Left forelimb (tissue), 1 donor: ENCODE measurements around the gene PARP3.
"Not testable (repeated sequence)": the region's sequence is repeated elsewhere in the genome, so short reads cannot be mapped to it uniquely, and the experiment has no call there.

Experiments used
- DNase-seq: peaks from one replicate; pipeline ENCODE4 v3.0.0-alpha.2; 2018; ENCODE audit warnings: low spot score

Gene PARP3

GRCh38 chr3:51985063-51985462 lies 42.9 kb downstream of the PARP3 start:
- no peak for DNase-seq

GRCh38 chr3:51986010-51986947 lies 44.1 kb downstream of the PARP3 start:
- no peak for DNase-seq

GRCh38 chr3:51987568-51987967 lies 45.4 kb downstream of the PARP3 start:
- DNase-seq = no peak

GRCh38 chr3:51988286-51989146 lies 46.4 kb downstream of the PARP3 start:
- DNase-seq = no peak

GRCh38 chr3:51990501-51990971 lies 48.4 kb downstream of the PARP3 start:
- DNase-seq = not testable (repeated sequence)

- no peak for DNase-seq
These were observed 50.0 kb downstream of the PARP3 start for GRCh38 chr3:51992017-51992682.

- not testable (repeated sequence) for DNase-seq
These were observed 51.5 kb downstream of the PARP3 start for GRCh38 chr3:51993657-51994056.

GRCh38 chr3:51994530-51994929 lies 52.4 kb downstream of the PARP3 start:
- DNase-seq = no peak

- DNase-seq = peak; percentile 95
These were observed 53.4 kb downstream of the PARP3 start, which contains the start of gene RPL29 for GRCh38 chr3:51995346-51996163. Gene RPL29, minus strand, starts transcription at chr3:51995895. Its CDS starts 434 bp downstream, at chr3:51995461.

GRCh38 chr3:51997172-51997571 lies 55.0 kb downstream of the PARP3 start:
- no peak for DNase-seq

GRCh38 chr3:51997935-51998596 lies 55.9 kb downstream of the PARP3 start:
- DNase-seq = no peak
